GM19324 (cell line): ENCODE data around the gene ELOVL5.
A peak's percentile ranks its signal among the peaks of the same experiment; 100 is the strongest.
"Not testable (repeated sequence)": the region's sequence is repeated elsewhere in the genome, so short reads cannot be mapped to it uniquely, and the experiment has no call there.

ENCODE experiments used
- ATAC-seq: cut with Tn5 transposase; IDR thresholded peaks from one replicate; pipeline ENCODE4 v1.9.1; 2021; ENCODE audit warnings: mild to moderate bottlenecking, moderate library complexity; ENCODE audit not compliant: unreplicated experiment, low FRiP score

The ELOVL5 gene

GRCh38 chr6:53309901-53310300 is 38.8 kb downstream of the ELOVL5 start:
- ATAC-seq, result peak; percentile 15

- ATAC-seq, result peak; percentile 72
Observed at GRCh38 chr6:53309059-53309900, 39.5 kb downstream of the ELOVL5 start.

GRCh38 chr6:53306819-53307347 is 41.9 kb downstream of the ELOVL5 start:
- ATAC-seq, result peak; percentile 39

GRCh38 chr6:53306217-53306616 is 42.5 kb downstream of the ELOVL5 start:
- not testable (repeated sequence) for ATAC-seq

GRCh38 chr6:53305506-53306005 is 43.2 kb downstream of the ELOVL5 start:
- ATAC-seq, result not testable (repeated sequence)

- not testable (repeated sequence) for ATAC-seq
Observed at GRCh38 chr6:53304953-53305352, 43.8 kb downstream of the ELOVL5 start.

GRCh38 chr6:53302678-53303360 is 45.9 kb downstream of the ELOVL5 start:
- no peak for ATAC-seq

- no peak for ATAC-seq
Observed at GRCh38 chr6:53301801-53302537, 46.8 kb downstream of the ELOVL5 start.

- ATAC-seq, result no peak
Observed at GRCh38 chr6:53300656-53301551, 47.8 kb downstream of the ELOVL5 start.

- ATAC-seq, result no peak
Observed at GRCh38 chr6:53299331-53300005, 49.3 kb downstream of the ELOVL5 start.

GRCh38 chr6:53297004-53297403 is 51.7 kb downstream of the ELOVL5 start:
- no peak for ATAC-seq

GRCh38 chr6:53295176-53295575 is 53.6 kb downstream of the ELOVL5 start:
- ATAC-seq, result no peak

- no peak for ATAC-seq
Observed at GRCh38 chr6:53294611-53295010, 54.1 kb downstream of the ELOVL5 start.

- ATAC-seq, result no peak
Observed at GRCh38 chr6:53294095-53294494, 54.7 kb downstream of the ELOVL5 start.

- ATAC-seq, result no peak
Observed at GRCh38 chr6:53293691-53294090, 55.1 kb downstream of the ELOVL5 start.

- ATAC-seq, result no peak
Observed at GRCh38 chr6:53290537-53291510, 57.9 kb downstream of the ELOVL5 start.

GRCh38 chr6:53287336-53288225 is 61.2 kb downstream of the ELOVL5 start:
- no peak for ATAC-seq
